Neural crest cell (in vitro differentiated cells): ENCODE measurements around the gene MICAL3. TPM values are rescaled to one million over a fixed set of nuclear protein-coding genes. Genes with fewer than 3 reads are reported as not detected.
A peak's percentile ranks its signal among the peaks of the same experiment; 100 is the strongest.

Source experiments
- DNase-seq: peaks from one replicate; pipeline ENCODE4 v3.0.0; 2021; ENCODE audit warnings: low read depth, mixed read lengths, low spot score
- H3K27ac Mint-ChIP-seq: one replicate; pipeline ENCODE4 v1.8.0; 2021; ENCODE audit warnings: mild to moderate bottlenecking, mixed read lengths; ENCODE audit not compliant: unreplicated experiment
- H3K27me3 Mint-ChIP-seq: 2 replicates; pipeline ENCODE4 v1.8.0; 2021; ENCODE audit warnings: low read depth, mild to moderate bottlenecking, mixed read lengths
- H3K36me3 Mint-ChIP-seq: 2 replicates; pipeline ENCODE4 v1.8.0; 2021; ENCODE audit warnings: low read depth, mild to moderate bottlenecking, mixed read lengths
- H3K4me1 Mint-ChIP-seq: 2 replicates; pipeline ENCODE4 v1.8.0; 2021; ENCODE audit warnings: mixed read lengths
- H3K4me3 Mint-ChIP-seq: one replicate; pipeline ENCODE4 v1.8.0; 2021; ENCODE audit warnings: mild to moderate bottlenecking, mixed read lengths
- H3K9me3 Mint-ChIP-seq: 2 replicates; pipeline ENCODE4 v1.8.0; 2021; ENCODE audit warnings: mixed read lengths
- total RNA-seq: library from RNA; stranded (reverse); gene quantifications from 2 replicates; pipeline ENCODE4 v1.2.1, GENCODE V29; 2021
- TF ChIP-seq, protein P1 (sequence below): fragments of 200-600 bp; sonication (generic); conservative IDR thresholded peaks from 2 replicates; pipeline ENCODE4 v1.5.0; 2021; ENCODE audit warnings: antibody characterized with exemption, mild to moderate bottlenecking

The MICAL3 gene
- total RNA-seq, 1 donor from 2014 or later: 84.5 TPM

DNA sequence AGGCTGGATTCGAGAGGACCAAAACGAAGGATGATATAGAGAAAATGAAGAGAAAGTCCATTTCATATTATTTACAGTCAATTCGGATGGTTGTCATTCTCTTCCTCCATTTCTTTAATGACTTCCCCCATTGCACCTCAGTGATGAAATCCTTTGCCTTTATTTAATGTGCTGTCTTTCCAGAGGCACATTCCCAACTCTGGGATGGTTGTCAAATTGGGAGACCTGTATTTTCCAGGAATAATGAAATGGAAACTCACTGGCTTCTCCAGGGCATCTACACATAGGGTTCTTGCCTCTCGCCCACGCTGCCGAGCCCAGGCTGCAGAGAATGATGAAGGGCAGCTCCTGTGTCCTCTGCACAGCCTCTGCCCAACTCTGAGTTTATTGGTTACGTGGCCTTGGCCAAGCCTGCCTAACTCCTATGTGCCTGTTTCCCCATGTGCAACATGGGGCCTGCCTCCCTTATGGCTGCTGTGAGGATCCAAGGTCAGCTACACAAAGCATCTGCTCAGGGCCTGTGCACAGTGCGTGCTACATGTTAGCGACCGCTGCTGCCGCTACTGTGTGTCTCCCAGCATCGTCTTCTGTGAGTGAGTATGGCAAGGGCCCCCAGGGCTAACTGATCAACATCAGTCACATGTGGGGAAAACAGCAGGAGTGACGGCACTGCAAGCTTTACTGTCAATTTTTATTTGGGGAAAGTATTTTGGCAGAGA is 168.6 kb downstream of the MICAL3 start:
- Mint-ChIP-seq H3K27me3 (no peaks in the 10 kb centered on the region), H3K4me3 (no peak overlapping the region), H3K27ac (peak overlapping the region; percentile 73), H3K36me3 (no peaks in the 10 kb centered on the region), H3K9me3 (no peaks in the 10 kb centered on the region), H3K4me1 (peaks cover 17% of the 10 kb centered on the region)
- TF ChIP-seq, protein P1, sequence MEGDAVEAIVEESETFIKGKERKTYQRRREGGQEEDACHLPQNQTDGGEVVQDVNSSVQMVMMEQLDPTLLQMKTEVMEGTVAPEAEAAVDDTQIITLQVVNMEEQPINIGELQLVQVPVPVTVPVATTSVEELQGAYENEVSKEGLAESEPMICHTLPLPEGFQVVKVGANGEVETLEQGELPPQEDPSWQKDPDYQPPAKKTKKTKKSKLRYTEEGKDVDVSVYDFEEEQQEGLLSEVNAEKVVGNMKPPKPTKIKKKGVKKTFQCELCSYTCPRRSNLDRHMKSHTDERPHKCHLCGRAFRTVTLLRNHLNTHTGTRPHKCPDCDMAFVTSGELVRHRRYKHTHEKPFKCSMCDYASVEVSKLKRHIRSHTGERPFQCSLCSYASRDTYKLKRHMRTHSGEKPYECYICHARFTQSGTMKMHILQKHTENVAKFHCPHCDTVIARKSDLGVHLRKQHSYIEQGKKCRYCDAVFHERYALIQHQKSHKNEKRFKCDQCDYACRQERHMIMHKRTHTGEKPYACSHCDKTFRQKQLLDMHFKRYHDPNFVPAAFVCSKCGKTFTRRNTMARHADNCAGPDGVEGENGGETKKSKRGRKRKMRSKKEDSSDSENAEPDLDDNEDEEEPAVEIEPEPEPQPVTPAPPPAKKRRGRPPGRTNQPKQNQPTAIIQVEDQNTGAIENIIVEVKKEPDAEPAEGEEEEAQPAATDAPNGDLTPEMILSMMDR: no peak
- no peak for DNase-seq

DNA sequence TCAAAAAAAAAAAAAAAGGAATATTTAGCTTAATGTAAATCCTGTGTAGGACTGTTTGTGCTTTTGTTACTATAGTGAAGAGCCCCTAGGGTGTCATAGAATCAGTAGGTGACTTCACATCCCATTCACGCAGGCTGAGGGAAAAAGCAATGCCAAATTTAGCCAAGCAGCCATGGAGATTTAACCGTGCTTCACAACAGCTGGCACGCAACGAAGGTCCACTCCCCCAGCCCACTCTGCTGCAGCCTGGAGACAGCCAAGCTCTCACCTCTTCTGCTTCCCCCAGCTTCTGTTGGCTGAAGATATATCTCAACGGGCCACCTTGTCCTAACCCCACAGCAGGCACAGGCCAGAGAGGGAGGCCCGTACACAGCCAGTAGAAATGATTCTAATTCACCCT is 171.3 kb downstream of the MICAL3 start:
- H3K36me3 Mint-ChIP-seq: no peaks in the 10 kb centered on the region

DNA sequence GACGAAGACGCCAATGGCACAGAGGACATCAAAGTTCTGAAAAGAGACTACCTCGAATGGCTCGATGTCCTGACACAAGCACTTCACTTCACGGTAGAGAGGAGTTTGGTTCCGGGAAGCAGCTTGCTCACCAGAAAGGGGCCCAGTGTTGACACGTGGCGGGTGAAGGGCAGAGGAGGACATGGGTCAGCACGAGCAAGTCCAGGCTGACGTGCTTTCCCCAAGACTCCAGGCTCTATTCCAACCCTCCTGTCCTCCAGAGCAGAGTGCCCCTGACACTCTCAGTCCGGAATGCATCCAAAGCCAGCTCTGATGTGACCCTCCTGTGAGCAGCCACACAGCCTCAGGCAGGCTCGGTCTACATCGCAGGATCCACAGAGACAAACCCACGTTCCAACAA is 172.6 kb downstream of the MICAL3 start:
- Mint-ChIP-seq H3K27me3 (no peaks in the 10 kb centered on the region), H3K4me3 (no peak overlapping the region), H3K4me1 (peaks cover 11% of the 10 kb centered on the region), H3K9me3 (no peaks in the 10 kb centered on the region), H3K27ac (no peak overlapping the region), H3K36me3 (no peaks in the 10 kb centered on the region)
- DNase-seq: no peak
- TF ChIP-seq, protein P1: no peak

More for the DNA sequence above, 171.3 kb downstream of the MICAL3 start:
- no peaks in the 10 kb centered on the region for H3K27me3 Mint-ChIP-seq
- H3K4me1 Mint-ChIP-seq: peaks cover 17% of the 10 kb centered on the region
- TF ChIP-seq, protein P1: no peak
- H3K4me3 Mint-ChIP-seq: no peak overlapping the region
- no peaks in the 10 kb centered on the region for H3K9me3 Mint-ChIP-seq
- peak overlapping the region; percentile 78 for H3K27ac Mint-ChIP-seq
- no peak for DNase-seq

DNA sequence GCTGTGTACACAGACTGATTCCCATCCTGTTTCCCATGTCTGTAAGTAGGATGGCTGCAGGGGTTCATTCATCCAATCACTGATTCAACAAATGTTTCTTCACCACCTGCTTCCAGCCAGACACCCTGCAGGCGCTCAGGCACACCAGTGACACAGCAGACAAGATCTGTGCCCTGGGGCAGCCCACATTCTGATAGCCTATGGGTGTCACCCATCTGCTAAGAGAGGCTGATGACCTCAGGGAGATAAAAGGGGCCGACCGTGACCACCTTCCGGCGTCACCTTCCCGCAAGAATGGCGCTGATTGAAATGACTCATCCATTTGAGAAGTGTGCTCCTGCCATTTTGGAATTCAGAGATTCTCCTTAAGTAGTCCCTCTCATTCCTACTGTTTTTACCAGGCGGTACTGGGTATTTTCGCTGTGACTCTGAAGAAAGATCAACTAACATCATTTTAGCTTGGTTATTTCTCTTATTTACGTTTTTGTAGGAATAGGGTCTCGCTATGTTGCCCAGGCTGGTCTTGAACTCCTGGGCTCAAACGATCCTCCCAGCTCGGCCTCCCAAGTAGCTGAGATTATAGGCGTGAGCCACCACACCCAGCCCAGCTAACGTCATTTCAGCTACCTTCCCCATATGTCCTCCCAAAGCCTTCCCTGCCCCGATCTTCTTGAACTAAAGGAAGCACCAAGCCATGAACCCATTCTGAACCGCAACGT is 176.8 kb downstream of the MICAL3 start:
- H3K4me1 Mint-ChIP-seq: peaks cover 4% of the 10 kb centered on the region
- no peaks in the 10 kb centered on the region for H3K27me3 Mint-ChIP-seq
- no peaks in the 10 kb centered on the region for H3K9me3 Mint-ChIP-seq
- TF ChIP-seq, protein P1: no peak
- H3K27ac Mint-ChIP-seq: peak overlapping the region; percentile 6
- H3K4me3 Mint-ChIP-seq: no peak overlapping the region
- no peak for DNase-seq
- peaks cover 3% of the 10 kb centered on the region for H3K36me3 Mint-ChIP-seq

DNA sequence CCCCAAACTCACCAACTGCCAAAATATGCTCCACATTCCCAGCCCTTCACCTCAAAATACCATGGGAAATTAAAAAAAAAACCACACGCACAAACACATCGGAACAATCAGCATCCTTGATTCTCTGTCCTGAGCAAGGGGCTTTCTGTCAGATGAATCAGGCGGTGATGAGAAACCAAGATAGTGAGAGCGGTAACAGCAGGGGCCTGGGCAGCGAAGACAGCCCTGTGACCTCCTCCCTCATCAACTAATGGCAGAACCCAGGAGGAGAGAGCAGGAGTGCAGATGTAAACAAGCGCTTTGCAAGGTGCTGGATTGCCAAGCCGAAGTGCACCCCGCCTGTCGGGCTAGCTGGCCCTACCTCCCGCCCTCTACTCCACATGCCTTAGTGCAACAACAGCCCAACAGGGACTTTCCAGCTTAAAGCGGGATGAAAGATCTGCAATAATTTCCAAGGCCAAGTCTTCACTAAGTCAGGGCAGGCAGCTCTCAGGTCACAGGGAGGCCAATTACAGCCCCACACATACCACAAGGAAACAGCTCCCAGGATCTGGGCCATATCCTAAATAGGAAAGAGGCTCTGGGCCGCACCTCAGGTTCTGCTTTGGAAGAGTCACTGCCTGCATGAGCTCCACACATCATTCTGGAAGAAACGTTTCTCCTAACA is 177.9 kb downstream of the MICAL3 start:
- Mint-ChIP-seq H3K36me3 (peaks cover 3% of the 10 kb centered on the region), H3K4me3 (no peak overlapping the region), H3K9me3 (no peaks in the 10 kb centered on the region), H3K27ac (peak overlapping the region; percentile 73), H3K27me3 (no peaks in the 10 kb centered on the region), H3K4me1 (peaks cover 2% of the 10 kb centered on the region)
- TF ChIP-seq, protein P1: no peak
- DNase-seq: no peak
